ENCODE measurements around the gene KHSRP. TPM values are rescaled to one million over a fixed set of nuclear protein-coding genes. Genes with fewer than 3 reads are reported as not detected.

KHSRP gene
- total RNA-seq, 1 experiment from 2014 or later, result 94.5 TPM

GRCh38 chr19:6379744-6380143, 44.9 kb downstream of the KHSRP start:
- DNase-seq, result peak; percentile 23
- H3K4me1 ChIP-seq (ENCODE audit: low read length), result no peaks in the 10 kb centered on the region
- no peak overlapping the region for H3K4me3 ChIP-seq (ENCODE audit: low read length)
- peaks cover 24% of the 10 kb centered on the region for H3K36me3 ChIP-seq (ENCODE audit: insufficient read depth, low read length)
- H3K9me2 ChIP-seq (replicated peaks; ENCODE audit: insufficient read depth, low read length), result no peaks in the 10 kb centered on the region
- no peak overlapping the region for H3K9ac ChIP-seq (ENCODE audit: low read length)
- H3K4me2 ChIP-seq (ENCODE audit: low read depth, low read length, poor library complexity, severe bottlenecking), result no peak overlapping the region
- no peak overlapping the region for H3K27ac ChIP-seq (ENCODE audit: low read length)
- no peak overlapping the region for H2AFZ ChIP-seq (ENCODE audit: low read length)
- H3K9me3 ChIP-seq (ENCODE audit: low read length), result no peaks in the 10 kb centered on the region
- H4K20me1 ChIP-seq (ENCODE audit: insufficient read depth, low read depth, low read length), result no peaks in the 10 kb centered on the region
- H3K27me3 ChIP-seq (ENCODE audit: low read length), result no peaks in the 10 kb centered on the region
- no peaks in the 10 kb centered on the region for H3K79me2 ChIP-seq (ENCODE audit: low read length)

GRCh38 chr19:6378486-6378885, 46.1 kb downstream of the KHSRP start:
- Histone ChIP-seq H3K27ac (ENCODE audit: low read length) (no peak overlapping the region), H3K27me3 (ENCODE audit: low read length) (no peaks in the 10 kb centered on the region), H3K9me3 (ENCODE audit: low read length) (no peaks in the 10 kb centered on the region), H3K36me3 (ENCODE audit: insufficient read depth, low read length) (peaks cover 21% of the 10 kb centered on the region), H3K4me2 (ENCODE audit: low read depth, low read length, poor library complexity, severe bottlenecking) (no peak overlapping the region), H3K4me1 (ENCODE audit: low read length) (peaks cover 8% of the 10 kb centered on the region), H4K20me1 (ENCODE audit: insufficient read depth, low read depth, low read length) (no peaks in the 10 kb centered on the region), H3K9me2 (replicated peaks; ENCODE audit: insufficient read depth, low read length) (no peaks in the 10 kb centered on the region), H3K4me3 (ENCODE audit: low read length) (no peak overlapping the region), H3K9ac (ENCODE audit: low read length) (no peak overlapping the region), H3K79me2 (ENCODE audit: low read length) (peaks cover 5% of the 10 kb centered on the region; the same call in 1 of the 2 replicates), H2AFZ (ENCODE audit: low read length) (no peak overlapping the region)
- DNase-seq, result peak; percentile 37

GRCh38 chr19:6378041-6378440, 46.6 kb downstream of the KHSRP start:
- Histone ChIP-seq H3K27ac (ENCODE audit: low read length) (no peak overlapping the region), H3K79me2 (ENCODE audit: low read length) (peaks cover 5% of the 10 kb centered on the region; the same call in 1 of the 2 replicates), H3K9ac (ENCODE audit: low read length) (no peak overlapping the region), H3K27me3 (ENCODE audit: low read length) (no peaks in the 10 kb centered on the region), H3K4me3 (ENCODE audit: low read length) (no peak overlapping the region), H3K4me1 (ENCODE audit: low read length) (peaks cover 9% of the 10 kb centered on the region), H3K4me2 (ENCODE audit: low read depth, low read length, poor library complexity, severe bottlenecking) (no peak overlapping the region), H3K36me3 (ENCODE audit: insufficient read depth, low read length) (peaks cover 21% of the 10 kb centered on the region), H3K9me2 (replicated peaks; ENCODE audit: insufficient read depth, low read length) (no peaks in the 10 kb centered on the region), H2AFZ (ENCODE audit: low read length) (no peak overlapping the region), H4K20me1 (ENCODE audit: insufficient read depth, low read depth, low read length) (no peaks in the 10 kb centered on the region), H3K9me3 (ENCODE audit: low read length) (no peaks in the 10 kb centered on the region)
- DNase-seq, result peak; percentile 34

DNA sequence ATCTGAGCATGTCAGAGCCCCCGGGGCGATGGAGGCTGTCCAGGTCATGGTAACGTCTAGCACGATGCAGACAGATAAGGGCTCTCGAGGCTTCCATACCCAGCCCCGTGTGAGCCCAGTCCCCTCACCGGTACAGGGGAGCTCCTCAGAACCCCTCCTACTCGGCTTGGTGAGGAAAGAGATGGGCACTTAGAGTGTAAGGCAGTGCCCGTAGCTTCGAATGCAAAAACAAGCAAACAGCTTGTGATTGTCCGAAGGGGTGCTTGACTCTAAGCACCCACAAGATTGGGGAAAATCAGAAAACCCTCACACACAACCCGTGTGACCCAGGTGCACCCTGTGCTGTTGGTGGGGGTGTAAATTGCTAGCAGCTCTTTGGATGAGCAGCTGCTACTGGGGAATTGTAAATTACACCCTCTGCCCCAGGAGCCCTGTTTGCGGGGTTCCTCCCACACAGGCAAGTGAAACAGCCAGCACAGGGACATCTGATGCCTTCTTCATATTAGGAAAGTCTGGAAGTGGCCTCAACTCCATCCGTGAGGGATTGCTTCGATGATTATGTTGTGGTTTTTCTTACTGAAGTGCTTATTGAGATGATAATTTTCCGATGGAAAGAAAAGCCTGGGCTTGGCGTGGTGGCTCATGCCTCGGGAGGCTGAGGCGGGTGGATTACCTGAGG, 48.0 kb downstream of the KHSRP start:
- peaks cover 19% of the 10 kb centered on the region for H3K36me3 ChIP-seq (ENCODE audit: insufficient read depth, low read length)
- H2AFZ ChIP-seq (ENCODE audit: low read length), result no peak overlapping the region
- H3K9me2 ChIP-seq (replicated peaks; ENCODE audit: insufficient read depth, low read length), result no peaks in the 10 kb centered on the region
- DNase-seq, result peak; percentile 40
- no peaks in the 10 kb centered on the region for H3K27me3 ChIP-seq (ENCODE audit: low read length)
- H3K4me3 ChIP-seq (ENCODE audit: low read length), result no peak overlapping the region
- H3K9me3 ChIP-seq (ENCODE audit: low read length), result no peaks in the 10 kb centered on the region
- H3K79me2 ChIP-seq (ENCODE audit: low read length), result peaks cover 5% of the 10 kb centered on the region; the same call in 1 of the 2 replicates
- H3K9ac ChIP-seq (ENCODE audit: low read length), result no peak overlapping the region
- no peak overlapping the region for H3K4me2 ChIP-seq (ENCODE audit: low read depth, low read length, poor library complexity, severe bottlenecking)
- peaks cover 9% of the 10 kb centered on the region for H3K4me1 ChIP-seq (ENCODE audit: low read length)
- H3K27ac ChIP-seq (ENCODE audit: low read length), result no peak overlapping the region
- H4K20me1 ChIP-seq (ENCODE audit: insufficient read depth, low read depth, low read length), result no peaks in the 10 kb centered on the region

GRCh38 chr19:6375411-6376010, 49.1 kb downstream of the KHSRP start, which contains the start of gene PSPN:
PSPN (minus strand) TSS chr19:6375933; CDS start chr19:6375849, 84 bp downstream.
- H3K9ac ChIP-seq (ENCODE audit: low read length), result no peak within 1 kb of the TSS
- no peak within 1 kb of the TSS for H3K27ac ChIP-seq (ENCODE audit: low read length)
- H3K4me2 ChIP-seq (ENCODE audit: low read depth, low read length, poor library complexity, severe bottlenecking), result no peak within 1 kb of the TSS
- H3K9me2 ChIP-seq (replicated peaks; ENCODE audit: insufficient read depth, low read length), result no peaks in the 10 kb centered on the region
- H3K79me2 ChIP-seq (ENCODE audit: low read length), result peaks cover 5% of the 10 kb centered on the region; the same call in 1 of the 2 replicates
- H2AFZ ChIP-seq (ENCODE audit: low read length), result no peak within 1 kb of the TSS
- peaks cover 11% of the 10 kb centered on the region for H3K36me3 ChIP-seq (ENCODE audit: insufficient read depth, low read length)
- no peaks in the 10 kb centered on the region for H3K9me3 ChIP-seq (ENCODE audit: low read length)
- H4K20me1 ChIP-seq (ENCODE audit: insufficient read depth, low read depth, low read length), result no peaks in the 10 kb centered on the region
- H3K27me3 ChIP-seq (ENCODE audit: low read length), result no peaks in the 10 kb centered on the region
- H3K4me1 ChIP-seq (ENCODE audit: low read length), result peaks cover 9% of the 10 kb centered on the region
- peak; percentile 31 for DNase-seq
- no peak within 1 kb of the TSS for H3K4me3 ChIP-seq (ENCODE audit: low read length)

DNA sequence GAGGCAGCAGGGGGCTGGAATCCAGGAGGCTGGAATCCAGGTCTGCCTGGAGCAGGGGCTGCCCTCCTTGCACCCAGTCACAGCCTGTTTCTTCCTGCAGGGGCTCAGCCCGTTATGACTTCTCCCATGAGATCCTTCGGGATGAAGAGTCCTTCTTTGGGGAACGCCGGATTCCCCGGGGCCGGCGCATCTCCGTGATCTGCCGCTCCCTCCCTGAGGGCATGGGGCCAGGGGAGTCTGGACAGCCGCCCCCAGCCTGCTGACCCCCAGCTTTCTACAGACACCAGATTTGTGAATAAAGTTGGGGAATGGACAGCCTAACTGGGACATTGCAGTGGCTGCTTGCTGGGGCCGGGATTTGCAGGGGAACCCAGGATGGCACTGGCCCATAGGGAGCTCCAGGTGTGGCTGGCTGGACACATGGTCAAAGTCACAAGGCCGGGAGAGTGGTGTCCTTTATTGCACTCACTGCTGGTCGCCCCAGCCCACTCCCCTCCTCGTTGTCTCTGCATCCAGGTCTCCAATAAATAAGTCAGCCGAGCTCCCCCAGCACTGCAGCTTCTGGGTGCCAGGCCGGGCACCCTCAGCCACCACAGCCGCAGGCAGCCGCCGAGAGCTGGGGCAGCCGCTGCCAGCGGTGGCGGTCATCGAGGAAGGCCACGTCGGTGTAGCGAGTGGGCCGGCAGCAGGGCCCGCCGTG, 49.8 kb downstream of the KHSRP start:
- peaks cover 9% of the 10 kb centered on the region for H3K4me1 ChIP-seq (ENCODE audit: low read length)
- no peak overlapping the region for H3K9ac ChIP-seq (ENCODE audit: low read length)
- H3K9me2 ChIP-seq (replicated peaks; ENCODE audit: insufficient read depth, low read length), result no peaks in the 10 kb centered on the region
- H3K27me3 ChIP-seq (ENCODE audit: low read length), result no peaks in the 10 kb centered on the region
- H3K4me3 ChIP-seq (ENCODE audit: low read length), result no peak overlapping the region
- peak; percentile 33 for DNase-seq
- H3K4me2 ChIP-seq (ENCODE audit: low read depth, low read length, poor library complexity, severe bottlenecking), result no peak overlapping the region
- H4K20me1 ChIP-seq (ENCODE audit: insufficient read depth, low read depth, low read length), result no peaks in the 10 kb centered on the region
- H3K36me3 ChIP-seq (ENCODE audit: insufficient read depth, low read length), result peaks cover 4% of the 10 kb centered on the region
- H3K9me3 ChIP-seq (ENCODE audit: low read length), result no peaks in the 10 kb centered on the region
- H3K27ac ChIP-seq (ENCODE audit: low read length), result no peak overlapping the region
- no peak overlapping the region for H2AFZ ChIP-seq (ENCODE audit: low read length)
- H3K79me2 ChIP-seq (ENCODE audit: low read length), result peaks cover 5% of the 10 kb centered on the region; the same call in 1 of the 2 replicates

- Histone ChIP-seq H3K4me1 (ENCODE audit: low read length) (peaks cover 9% of the 10 kb centered on the region), H3K4me3 (ENCODE audit: low read length) (peak overlapping the region; percentile 69), H3K36me3 (ENCODE audit: insufficient read depth, low read length) (no peaks in the 10 kb centered on the region), H3K9ac (ENCODE audit: low read length) (peak overlapping the region; percentile 68), H3K4me2 (ENCODE audit: low read depth, low read length, poor library complexity, severe bottlenecking) (peak overlapping the region; percentile 81), H2AFZ (ENCODE audit: low read length) (no peak overlapping the region), H3K27ac (ENCODE audit: low read length) (no peak overlapping the region), H3K79me2 (ENCODE audit: low read length) (peaks cover 5% of the 10 kb centered on the region; the same call in 1 of the 2 replicates), H3K9me2 (replicated peaks; ENCODE audit: insufficient read depth, low read length) (no peaks in the 10 kb centered on the region), H3K9me3 (ENCODE audit: low read length) (no peaks in the 10 kb centered on the region), H3K27me3 (ENCODE audit: low read length) (no peaks in the 10 kb centered on the region), H4K20me1 (ENCODE audit: insufficient read depth, low read depth, low read length) (no peaks in the 10 kb centered on the region)
- DNase-seq, result peak; percentile 30
These were observed 50.4 kb downstream of the KHSRP start for GRCh38 chr19:6374161-6374709.

GRCh38 chr19:6373813-6374108, 50.9 kb downstream of the KHSRP start:
- Histone ChIP-seq H3K9me2 (replicated peaks; ENCODE audit: insufficient read depth, low read length) (no peaks in the 10 kb centered on the region), H4K20me1 (ENCODE audit: insufficient read depth, low read depth, low read length) (no peaks in the 10 kb centered on the region), H3K36me3 (ENCODE audit: insufficient read depth, low read length) (no peaks in the 10 kb centered on the region), H3K9me3 (ENCODE audit: low read length) (no peaks in the 10 kb centered on the region), H2AFZ (ENCODE audit: low read length) (no peak overlapping the region), H3K4me1 (ENCODE audit: low read length) (peaks cover 9% of the 10 kb centered on the region), H3K27me3 (ENCODE audit: low read length) (no peaks in the 10 kb centered on the region), H3K9ac (ENCODE audit: low read length) (peak overlapping the region; percentile 68), H3K27ac (ENCODE audit: low read length) (no peak overlapping the region), H3K79me2 (ENCODE audit: low read length) (peaks cover 5% of the 10 kb centered on the region; the same call in 1 of the 2 replicates), H3K4me2 (ENCODE audit: low read depth, low read length, poor library complexity, severe bottlenecking) (peak overlapping the region; percentile 81), H3K4me3 (ENCODE audit: low read length) (peak overlapping the region; percentile 69)
- no peak for DNase-seq

Measured in Karpas-422 (cell line).